GM23248 (cell line): ENCODE measurements around the gene KCNJ10.

ENCODE experiments used
- EZH2 ChIP-seq: fragments of 200-600 bp; sonication (generic); IDR thresholded peaks from 2 replicates; pipeline ENCODE4 v1.6.1; 2018; ENCODE audit warnings: antibody characterized with exemption, mild to moderate bottlenecking; ENCODE audit not compliant: insufficient read depth, poor library complexity, severe bottlenecking
- EZH2phosphoT487 ChIP-seq: fragments of 200-600 bp; sonication (generic); IDR thresholded peaks from 2 replicates; pipeline ENCODE4 v1.6.1; 2018; ENCODE audit warnings: antibody characterized with exemption, moderate library complexity, mild to moderate bottlenecking, low read depth; ENCODE audit not compliant: insufficient read depth

DNA sequence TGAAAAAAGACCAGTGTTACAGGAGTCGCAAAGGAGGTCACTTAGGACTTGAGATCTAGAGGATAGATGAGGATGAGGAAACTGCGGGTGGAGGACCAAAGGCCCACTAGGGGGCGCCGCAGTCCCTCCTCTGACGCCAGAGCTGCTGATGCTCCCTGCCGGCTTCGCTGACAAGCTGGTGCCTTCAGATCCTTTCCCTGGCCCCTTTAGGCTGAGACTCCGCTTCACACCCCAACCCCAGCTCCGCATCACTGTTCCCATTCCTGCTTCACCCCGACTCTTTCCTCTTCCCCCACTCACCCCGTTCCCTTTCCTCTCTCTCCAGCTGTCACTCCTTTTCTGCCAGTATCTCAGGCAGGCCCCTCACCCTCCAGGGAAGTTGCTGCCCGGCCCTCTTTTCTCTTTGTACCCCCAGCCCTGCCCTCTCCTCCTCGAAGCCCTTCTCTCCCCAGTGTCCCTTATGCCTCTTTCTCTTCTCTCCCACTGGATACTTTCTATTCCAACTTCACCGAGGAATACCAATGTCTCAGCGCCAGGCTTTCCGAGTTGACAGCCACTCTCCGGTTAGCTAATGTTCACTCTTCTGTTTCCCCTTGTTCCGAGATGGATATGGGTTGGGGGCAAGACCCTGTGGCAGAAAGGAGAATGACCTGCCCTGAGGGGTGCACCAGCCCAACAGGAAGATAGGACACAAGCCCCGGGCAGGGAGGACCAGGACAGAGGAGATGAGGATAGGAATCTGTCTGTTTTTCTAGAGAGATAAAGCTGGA is 15.9 kb upstream of the KCNJ10 start:
- TF ChIP-seq EZH2 (no peak), EZH2phosphoT487 (no peak)
